A549 (cell line): Measurements from ENCODE around the gene RNF114. TPM values are rescaled to one million over a fixed set of nuclear protein-coding genes. Genes with fewer than 3 reads are reported as not detected.
A peak's percentile ranks its signal among the peaks of the same experiment; 100 is the strongest.

Experiments
- ATAC-seq, 2 experiments: fragments of 200-7000 bp in 1 of 2; fragments of >200 bp in 1 of 2; cut with Nextera tagmentation in 1 of 2; cut with Tn5 transposase in 1 of 2; 3 replicates each; pipeline versions ENCODE4 v1.8.0 to v1.9.1; 2018 to 2020; ENCODE audit warnings: mild to moderate bottlenecking in 1 of 2, moderate library complexity in 1 of 2
- CTCF ChIA-PET: fragments of 300-600 bp; sonication (Branson Sonifier 250); formaldehyde crosslinking; extraction: SDS; loops from one replicate; lab custom pipeline; 2021; ENCODE audit warnings: antibody characterized with exemption, inconsistent platforms; lab: Yijun Ruan, JAX
- POLR2A ChIA-PET: fragments of 350-600 bp; formaldehyde crosslinking; extraction: SDS; loops from one replicate; lab custom pipeline; 2021; ENCODE audit warnings: antibody characterized with exemption, inconsistent platforms; lab: Yijun Ruan, JAX
- DNase-seq, 2 experiments: peaks; one replicate each; pipeline versions ENCODE4 v3.0.0 to v3.0.0-alpha.2; 2011 to 2016; ENCODE audit warnings: low read depth in 1 of 2, low spot score in 1 of 2
- FAIRE-seq: peaks from 2 replicates; lab custom pipeline; 2011; peaks lifted over from hg19 to GRCh38; lab: Jason Lieb, UNC
- H3K27ac ChIP-seq, 2 experiments: fragments of >200 bp; sonication (Bioruptor Twin); formaldehyde crosslinking; 3 replicates each; pipeline ENCODE4 v1.5.1; 2016 to 2017
- H3K4me1 ChIP-seq: fragments of >200 bp; sonication (Bioruptor Twin); formaldehyde crosslinking; 3 replicates; pipeline ENCODE4 v1.6.1; 2016
- H3K4me2 ChIP-seq: fragments of >200 bp; sonication (Bioruptor Twin); formaldehyde crosslinking; 3 replicates; pipeline ENCODE4 v1.6.1; 2016
- H3K4me3 ChIP-seq: fragments of >200 bp; sonication (Bioruptor Twin); formaldehyde crosslinking; 3 replicates; pipeline ENCODE4 v1.5.1; 2016
- H3K9me3 ChIP-seq: fragments of >200 bp; sonication (Bioruptor Twin); formaldehyde crosslinking; 3 replicates; pipeline ENCODE4 v1.6.1; 2016
- BHLHE40 ChIP-seq: IDR thresholded peaks from 2 replicates; pipeline ENCODE4 v1.6.1; 2012; ENCODE audit warnings: low read depth, low read length, inconsistent platforms
- CHD2 ChIP-seq: fragments of 150-350 bp; IDR thresholded peaks from 2 replicates; pipeline ENCODE4 v1.6.1; 2014; ENCODE audit warnings: low read length; ENCODE audit not compliant: partially characterized antibody
- EHMT2 ChIP-seq: fragments of 200-600 bp; sonication (generic); IDR thresholded peaks from 2 replicates; pipeline ENCODE4 v1.6.1; 2016; ENCODE audit warnings: antibody characterized with exemption, low read depth, mild to moderate bottlenecking, moderate library complexity
- GATA3 ChIP-seq: IDR thresholded peaks from 2 replicates; pipeline ENCODE4 v1.6.1; 2012; ENCODE audit warnings: borderline replicate concordance
- HEYL ChIP-seq: fragments of 250-450 bp; sonication (Bioruptor Pico); IDR thresholded peaks from 2 replicates; pipeline ENCODE4 v1.8.0; 2021; ENCODE audit warnings: mild to moderate bottlenecking, moderate library complexity
- HOXA7 ChIP-seq: fragments of 250-450 bp; sonication (Bioruptor Pico); IDR thresholded peaks from 2 replicates; pipeline ENCODE4 v1.5.0; 2020; ENCODE audit warnings: mild to moderate bottlenecking, moderate library complexity
- HOXB13 ChIP-seq: fragments of 250-450 bp; sonication (Bioruptor Pico); IDR thresholded peaks from 2 replicates; pipeline ENCODE4 v1.5.0; 2020; ENCODE audit warnings: low read depth, mild to moderate bottlenecking, moderate library complexity
- JUN ChIP-seq, 2 experiments: fragments of >200 bp; sonication (Bioruptor Twin); formaldehyde crosslinking; IDR thresholded peaks; 2 replicates in 1 of 2; 3 replicates in 1 of 2; pipeline ENCODE4 v1.6.1; 2016 to 2017
- MAFK ChIP-seq: fragments of 450-650 bp; IDR thresholded peaks from 2 replicates; pipeline ENCODE4 v1.6.1; 2014; ENCODE audit not compliant: partially characterized antibody
- MAZ ChIP-seq: fragments of 150-350 bp; IDR thresholded peaks from 2 replicates; pipeline ENCODE4 v1.6.1; 2014; ENCODE audit warnings: antibody characterized with exemption, low read depth, low read length, borderline replicate concordance
- MYC ChIP-seq: IDR thresholded peaks from 2 replicates; pipeline ENCODE4 v1.6.1; 2012; ENCODE audit warnings: mild to moderate bottlenecking, inconsistent platforms, low read length, improper control_type of control experiment, borderline replicate concordance
- PHF8 ChIP-seq: fragments of 200-600 bp; sonication (generic); IDR thresholded peaks from 2 replicates; pipeline ENCODE4 v1.6.1; 2016; ENCODE audit warnings: low read depth, mild to moderate bottlenecking, antibody characterized with exemption, moderate library complexity, borderline replicate concordance
- POLR2A ChIP-seq: IDR thresholded peaks from 2 replicates; pipeline ENCODE4 v1.6.1; 2012; ENCODE audit warnings: mild to moderate bottlenecking, low read length
- RCOR1 ChIP-seq: fragments of 150-350 bp; IDR thresholded peaks from 2 replicates; pipeline ENCODE4 v1.6.1; 2014; ENCODE audit warnings: antibody characterized with exemption, low read length, low read depth
- RFX5 ChIP-seq: fragments of 450-650 bp; IDR thresholded peaks from 2 replicates; pipeline ENCODE4 v1.7.1; 2014; ENCODE audit warnings: antibody characterized with exemption, mild to moderate bottlenecking, moderate library complexity
- RNF2 ChIP-seq: fragments of 200-600 bp; sonication (generic); IDR thresholded peaks from 2 replicates; pipeline ENCODE4 v1.6.1; 2016; ENCODE audit warnings: low read depth, mild to moderate bottlenecking, antibody characterized with exemption, moderate library complexity, borderline replicate concordance
- SMC3 ChIP-seq: fragments of >200 bp; sonication (Bioruptor Twin); formaldehyde crosslinking; IDR thresholded peaks from 3 replicates; pipeline ENCODE4 v1.6.1; 2018; ENCODE audit warnings: inconsistent platforms
- TFCP2L1 ChIP-seq: fragments of 250-450 bp; sonication (Bioruptor Pico); IDR thresholded peaks from 2 replicates; pipeline ENCODE4 v1.5.0; 2021; ENCODE audit warnings: mild to moderate bottlenecking
- TP53 ChIP-seq: fragments of 250-450 bp; sonication (Bioruptor Pico); IDR thresholded peaks from 2 replicates; pipeline ENCODE4 v1.5.0; 2021; ENCODE audit warnings: mild to moderate bottlenecking, moderate library complexity
- ZC3H11A ChIP-seq: fragments of 450-650 bp; IDR thresholded peaks from 2 replicates; pipeline ENCODE4 v1.6.1; 2014; ENCODE audit warnings: antibody characterized with exemption, mild to moderate bottlenecking
- ZFP36 ChIP-seq: fragments of 450-650 bp; IDR thresholded peaks from 2 replicates; pipeline ENCODE4 v1.6.1; 2014; ENCODE audit warnings: borderline replicate concordance; ENCODE audit not compliant: partially characterized antibody
- ZNF302 ChIP-seq: fragments of 250-450 bp; sonication (Bioruptor Pico); IDR thresholded peaks from 2 replicates; pipeline ENCODE4 v1.9.0; 2021; ENCODE audit warnings: inconsistent platforms, mild to moderate bottlenecking, moderate library complexity
- ZSCAN20 ChIP-seq: fragments of 250-450 bp; sonication (Bioruptor Pico); IDR thresholded peaks from 2 replicates; pipeline ENCODE4 v1.8.0; 2022; ENCODE audit warnings: mild to moderate bottlenecking, moderate library complexity
- whole genome bisulfite sequencing: methylation state at CpG from one replicate; pipeline ENCODE4 v1.1.6; 2017; ENCODE audit errors: missing lambda C conversion rate; 5-methylcytosine and 5-hydroxymethylcytosine counted together
- polyA plus RNA-seq, 4 experiments: library from polyadenylated mRNA; depleted of rRNA in 3 of 4; stranded (reverse); fragments of >200 nt; fragmentation: RNase III in 1 of 4; extraction: RNeasy Plus Mini Kit Qiagen cat#74134 plus additional on column Dnase treatment in 1 of 4; gene quantifications; 2 replicates in 3 of 4; 3 replicates in 1 of 4; pipeline ENCODE4 v1.2.3, GENCODE V29; 2011 to 2017
- TF ChIP-seq, protein P1 (sequence below): IDR thresholded peaks from 2 replicates; pipeline ENCODE4 v1.6.1; 2012
- TF ChIP-seq, protein P2 (sequence below): fragments of 200-600 bp; sonication (generic); IDR thresholded peaks from 2 replicates; pipeline ENCODE4 v1.6.1; 2016; ENCODE audit warnings: antibody characterized with exemption, mild to moderate bottlenecking, moderate library complexity
- TF ChIP-seq, protein P3 (sequence below): IDR thresholded peaks from 2 replicates; pipeline ENCODE4 v1.6.1; 2012
- TF ChIP-seq, protein P4 (sequence below): fragments of >200 bp; sonication (Bioruptor Twin); formaldehyde crosslinking; IDR thresholded peaks from 3 replicates; pipeline ENCODE4 v1.6.1; 2016
- TF ChIP-seq, protein P5 (sequence below): fragments of >200 bp; sonication (Bioruptor Twin); formaldehyde crosslinking; IDR thresholded peaks from 2 replicates; pipeline ENCODE4 v1.6.1; 2016

Gene RNF114
- polyA plus RNA-seq, 2 of the 4 experiments (the other 2 are of a cell fraction), result 43.1 to 44.8 TPM

DNA sequence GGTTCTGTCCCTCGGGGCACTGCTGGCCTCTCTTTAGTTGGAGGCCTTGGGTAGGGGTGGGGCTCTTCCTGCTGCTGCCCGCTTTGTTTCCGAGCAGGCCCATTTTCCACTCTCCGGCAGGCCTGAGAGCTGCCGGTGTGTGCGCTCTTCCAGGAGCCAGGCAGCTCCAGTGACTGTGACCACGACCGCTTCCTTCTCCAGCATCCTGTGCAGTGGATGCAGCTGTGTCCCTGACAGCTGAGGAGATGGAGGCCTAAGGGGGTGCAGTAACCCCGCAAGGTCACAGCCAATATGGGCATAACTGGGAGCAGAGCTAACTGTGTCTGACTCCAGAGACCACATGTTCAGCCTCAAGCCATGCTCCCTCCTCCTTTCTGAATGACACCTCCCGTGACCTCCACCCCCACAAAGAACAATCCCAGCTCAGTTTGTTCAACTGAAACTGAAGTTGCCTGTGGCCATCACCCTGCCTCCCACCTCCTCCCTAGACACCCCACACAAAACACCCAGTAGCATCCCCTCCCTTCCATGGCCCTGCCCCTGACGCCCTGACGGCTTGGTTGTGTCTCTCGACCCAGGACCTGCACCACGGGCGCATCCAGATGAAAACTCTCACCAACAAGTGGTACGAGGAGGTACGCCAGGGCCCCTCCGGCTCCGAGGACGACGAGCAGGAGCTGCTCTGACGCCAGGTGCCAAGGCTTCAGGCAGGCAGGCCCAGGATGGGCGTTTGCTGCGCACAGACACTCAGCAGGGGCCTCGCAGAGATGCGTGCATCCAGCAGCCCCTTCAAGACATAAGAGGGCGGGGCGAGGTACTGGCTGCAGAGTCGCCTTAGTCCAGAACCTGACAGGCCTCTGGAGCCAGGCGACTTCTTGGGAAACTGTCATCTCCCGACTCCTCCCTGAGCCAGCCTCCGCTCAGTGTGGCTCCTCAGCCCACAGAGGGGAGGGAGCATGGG lies 48.7 kb upstream of the RNF114 start:
- WGBS, result 85% methylated on average over 28 of the region's 32 CpGs
- no peaks in the 10 kb centered on the region for H3K9me3 ChIP-seq
- no peak for FAIRE-seq
- no peak for TF ChIP-seq ZC3H11A
- no peak for TF ChIP-seq RFX5
- TF ChIP-seq ZSCAN20, result no peak
- TF ChIP-seq MAZ, result no peak
- TF ChIP-seq HEYL, result no peak
- no peak for TF ChIP-seq RCOR1
- TF ChIP-seq SMC3, result no peak
- no peak for TF ChIP-seq POLR2A
- no peak for TF ChIP-seq MYC
- no peak for TF ChIP-seq JUN (IDR thresholded peaks at IDR 0.05)
- TF ChIP-seq, protein P1, sequence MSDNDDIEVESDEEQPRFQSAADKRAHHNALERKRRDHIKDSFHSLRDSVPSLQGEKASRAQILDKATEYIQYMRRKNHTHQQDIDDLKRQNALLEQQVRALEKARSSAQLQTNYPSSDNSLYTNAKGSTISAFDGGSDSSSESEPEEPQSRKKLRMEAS, result no peak
- TF ChIP-seq TP53 (CRISPR knock-in tag), result no peak
- TF ChIP-seq GATA3, result no peak
- TF ChIP-seq MAFK, result no peak
- TF ChIP-seq, protein P2, sequence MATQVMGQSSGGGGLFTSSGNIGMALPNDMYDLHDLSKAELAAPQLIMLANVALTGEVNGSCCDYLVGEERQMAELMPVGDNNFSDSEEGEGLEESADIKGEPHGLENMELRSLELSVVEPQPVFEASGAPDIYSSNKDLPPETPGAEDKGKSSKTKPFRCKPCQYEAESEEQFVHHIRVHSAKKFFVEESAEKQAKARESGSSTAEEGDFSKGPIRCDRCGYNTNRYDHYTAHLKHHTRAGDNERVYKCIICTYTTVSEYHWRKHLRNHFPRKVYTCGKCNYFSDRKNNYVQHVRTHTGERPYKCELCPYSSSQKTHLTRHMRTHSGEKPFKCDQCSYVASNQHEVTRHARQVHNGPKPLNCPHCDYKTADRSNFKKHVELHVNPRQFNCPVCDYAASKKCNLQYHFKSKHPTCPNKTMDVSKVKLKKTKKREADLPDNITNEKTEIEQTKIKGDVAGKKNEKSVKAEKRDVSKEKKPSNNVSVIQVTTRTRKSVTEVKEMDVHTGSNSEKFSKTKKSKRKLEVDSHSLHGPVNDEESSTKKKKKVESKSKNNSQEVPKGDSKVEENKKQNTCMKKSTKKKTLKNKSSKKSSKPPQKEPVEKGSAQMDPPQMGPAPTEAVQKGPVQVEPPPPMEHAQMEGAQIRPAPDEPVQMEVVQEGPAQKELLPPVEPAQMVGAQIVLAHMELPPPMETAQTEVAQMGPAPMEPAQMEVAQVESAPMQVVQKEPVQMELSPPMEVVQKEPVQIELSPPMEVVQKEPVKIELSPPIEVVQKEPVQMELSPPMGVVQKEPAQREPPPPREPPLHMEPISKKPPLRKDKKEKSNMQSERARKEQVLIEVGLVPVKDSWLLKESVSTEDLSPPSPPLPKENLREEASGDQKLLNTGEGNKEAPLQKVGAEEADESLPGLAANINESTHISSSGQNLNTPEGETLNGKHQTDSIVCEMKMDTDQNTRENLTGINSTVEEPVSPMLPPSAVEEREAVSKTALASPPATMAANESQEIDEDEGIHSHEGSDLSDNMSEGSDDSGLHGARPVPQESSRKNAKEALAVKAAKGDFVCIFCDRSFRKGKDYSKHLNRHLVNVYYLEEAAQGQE, result no peak
- no peak for TF ChIP-seq HOXB13 (CRISPR knock-in tag)
- no peak for TF ChIP-seq RNF2
- TF ChIP-seq CHD2, result no peak
- ChIA-PET POLR2A (no interaction called here), CTCF (interaction anchor here (0.5 to 13.0 kb wide), 52 partner anchors 10 to 575 kb away, joined by 3 to 226 read pairs (median 6); partner anchors contain the start of gene SPATA2)
- H3K27ac ChIP-seq, result peak overlapping the region in 1 of 2 experiments; percentile 71; a peak in 3 of 6 replicates
- ATAC-seq, result peak in 1 of 2 experiments; percentile 5; a peak in 2 of 6 replicates
- H3K4me1 ChIP-seq, result peaks cover 18% of the 10 kb centered on the region
- DNase-seq, result no peak
- no peak overlapping the region for H3K4me3 ChIP-seq
- H3K4me2 ChIP-seq, result no peak overlapping the region

DNA sequence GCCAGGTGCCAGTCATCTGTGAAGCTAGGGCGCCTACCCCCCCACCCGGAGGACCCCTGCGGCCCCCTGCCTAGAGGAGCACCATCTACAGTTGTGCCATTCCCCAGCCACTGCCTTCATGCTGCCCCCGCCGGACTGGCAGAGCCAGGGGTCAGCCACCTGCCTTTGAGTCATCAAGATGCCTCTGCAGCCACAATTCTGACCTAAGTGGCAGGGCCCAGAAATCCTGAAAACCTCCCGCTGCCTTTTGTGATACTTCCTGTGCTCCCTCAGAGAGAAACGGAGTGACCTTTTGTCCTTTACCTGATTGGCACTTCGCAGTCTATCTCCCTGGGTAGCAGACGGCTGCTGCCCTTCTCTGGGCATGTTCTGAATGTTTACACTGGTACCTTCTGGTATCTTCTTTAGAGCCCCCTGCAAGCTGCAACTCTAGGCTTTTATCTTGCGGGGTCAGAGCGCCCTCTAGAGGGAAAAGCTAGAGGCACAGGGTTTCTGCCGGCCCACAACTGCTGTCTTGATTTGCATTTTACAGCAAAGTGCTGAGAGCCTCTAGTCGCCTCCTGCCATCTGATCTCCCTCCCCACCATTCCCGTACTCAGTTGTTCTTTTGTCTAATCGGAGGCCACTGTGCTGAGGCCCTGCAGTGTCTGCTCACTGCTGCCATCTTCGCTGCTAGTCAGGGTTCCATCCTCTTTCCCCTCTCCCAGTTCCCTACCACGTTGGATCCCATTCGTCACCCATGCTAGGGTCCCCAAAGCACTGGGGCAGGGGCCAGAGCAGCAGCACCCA lies 47.8 kb upstream of the RNF114 start:
- no peak overlapping the region for H3K4me2 ChIP-seq
- no peak overlapping the region for H3K4me3 ChIP-seq
- no peak for FAIRE-seq
- H3K9me3 ChIP-seq, result no peaks in the 10 kb centered on the region
- H3K27ac ChIP-seq, result peak overlapping the region in 1 of 2 experiments; percentile 71; a peak in 3 of 6 replicates
- ChIA-PET CTCF (interaction anchor here (0.5 to 13.0 kb wide), 54 partner anchors 8 to 584 kb away, joined by 3 to 226 read pairs (median 5); partner anchors contain the start of gene SPATA2), POLR2A (interaction anchor here (0.6 kb wide), 1 partner anchor 278 kb away, joined by 3 read pairs; no protein-coding TSS in a partner anchor)
- WGBS, result 40% methylated on average over 15 of the region's 18 CpGs
- DNase-seq, result peak; percentile 66 to 77
- H3K4me1 ChIP-seq, result peaks cover 18% of the 10 kb centered on the region
- ATAC-seq, result peak; percentile 56 to 81; a peak in 5 of 6 replicates
- TF ChIP-seq BHLHE40 (no peak), EHMT2 (no peak), POLR2A (no peak), HOXA7 (CRISPR knock-in tag) (no peak), ZNF302 (CRISPR knock-in tag) (no peak), PHF8 (no peak), ZFP36 (no peak), TFCP2L1 (CRISPR knock-in tag) (no peak), SMC3 (peak; percentile 76)
- TF ChIP-seq, protein P3, sequence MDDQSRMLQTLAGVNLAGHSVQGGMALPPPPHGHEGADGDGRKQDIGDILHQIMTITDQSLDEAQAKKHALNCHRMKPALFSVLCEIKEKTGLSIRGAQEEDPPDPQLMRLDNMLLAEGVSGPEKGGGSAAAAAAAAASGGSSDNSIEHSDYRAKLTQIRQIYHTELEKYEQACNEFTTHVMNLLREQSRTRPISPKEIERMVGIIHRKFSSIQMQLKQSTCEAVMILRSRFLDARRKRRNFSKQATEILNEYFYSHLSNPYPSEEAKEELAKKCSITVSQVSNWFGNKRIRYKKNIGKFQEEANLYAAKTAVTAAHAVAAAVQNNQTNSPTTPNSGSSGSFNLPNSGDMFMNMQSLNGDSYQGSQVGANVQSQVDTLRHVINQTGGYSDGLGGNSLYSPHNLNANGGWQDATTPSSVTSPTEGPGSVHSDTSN, result no peak
- TF ChIP-seq, protein P4, sequence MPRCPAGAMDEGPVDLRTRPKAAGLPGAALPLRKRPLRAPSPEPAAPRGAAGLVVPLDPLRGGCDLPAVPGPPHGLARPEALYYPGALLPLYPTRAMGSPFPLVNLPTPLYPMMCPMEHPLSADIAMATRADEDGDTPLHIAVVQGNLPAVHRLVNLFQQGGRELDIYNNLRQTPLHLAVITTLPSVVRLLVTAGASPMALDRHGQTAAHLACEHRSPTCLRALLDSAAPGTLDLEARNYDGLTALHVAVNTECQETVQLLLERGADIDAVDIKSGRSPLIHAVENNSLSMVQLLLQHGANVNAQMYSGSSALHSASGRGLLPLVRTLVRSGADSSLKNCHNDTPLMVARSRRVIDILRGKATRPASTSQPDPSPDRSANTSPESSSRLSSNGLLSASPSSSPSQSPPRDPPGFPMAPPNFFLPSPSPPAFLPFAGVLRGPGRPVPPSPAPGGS, result no peak
- TF ChIP-seq, protein P5, sequence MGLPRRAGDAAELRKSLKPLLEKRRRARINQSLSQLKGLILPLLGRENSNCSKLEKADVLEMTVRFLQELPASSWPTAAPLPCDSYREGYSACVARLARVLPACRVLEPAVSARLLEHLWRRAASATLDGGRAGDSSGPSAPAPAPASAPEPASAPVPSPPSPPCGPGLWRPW, result no peak
